GM10266 (cell line): ENCODE measurements around the gene C19orf25.

Source experiments
- DNase-seq: peaks from one replicate; pipeline ENCODE4 v3.0.0; 2012; ENCODE audit errors: extremely low spot score
- TF ChIP-seq, protein P1 (sequence below): IDR thresholded peaks from 2 replicates; pipeline ENCODE4 v1.5.1; 2012; ENCODE audit warnings: mild to moderate bottlenecking, low read depth; ENCODE audit not compliant: control insufficient read depth, insufficient read depth; ENCODE audit errors: missing control alignments

Gene C19orf25

DNA sequence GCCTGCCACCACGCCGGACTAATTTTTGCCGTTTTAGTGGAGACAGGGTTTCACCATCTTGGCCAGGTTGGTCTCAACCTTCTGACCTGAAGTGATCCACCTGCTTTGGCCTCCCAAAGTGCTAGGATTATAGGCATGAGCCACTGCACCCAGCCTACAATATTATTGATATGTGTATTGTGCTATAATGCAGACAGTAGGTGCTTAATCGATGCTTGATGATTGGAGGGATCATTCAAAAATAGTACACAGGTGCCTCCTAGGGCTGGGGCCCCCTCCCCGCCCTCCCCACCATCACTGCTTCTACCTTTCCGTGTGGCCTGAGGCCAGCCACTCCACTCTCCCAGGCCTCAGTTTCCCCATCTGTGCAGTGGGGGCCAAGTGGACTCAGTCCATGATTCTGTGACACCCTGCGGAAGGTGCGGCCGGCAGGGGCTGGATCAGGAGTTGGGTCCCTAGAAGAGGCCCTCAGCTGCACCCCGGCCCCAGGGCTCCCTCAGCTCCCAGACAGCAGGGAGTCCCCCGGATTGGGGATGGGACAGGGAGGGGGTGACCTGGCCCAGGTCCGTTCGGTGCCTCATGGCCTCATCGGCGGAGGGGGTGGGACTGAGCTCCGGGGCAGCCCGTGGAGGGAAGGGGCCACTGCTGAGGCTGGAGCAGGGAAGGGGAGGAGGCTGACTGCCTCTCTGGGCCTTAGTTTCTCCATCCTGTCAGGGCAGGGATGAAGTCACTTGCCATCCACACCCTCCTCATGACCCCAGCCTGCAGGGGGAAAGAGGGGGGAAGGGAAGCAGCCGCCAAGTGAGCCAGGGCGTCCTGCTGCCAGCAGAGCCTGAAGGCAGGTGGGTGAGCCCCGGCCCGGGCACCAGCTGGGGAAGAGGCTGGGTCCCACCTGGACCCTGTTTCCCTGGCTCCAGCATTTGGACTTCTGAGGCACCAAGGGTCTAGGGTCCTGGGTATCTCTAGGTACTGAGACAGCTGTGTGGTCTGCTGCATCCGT is 32.6 kb upstream of the C19orf25 start:
- no peak for DNase-seq
- TF ChIP-seq, protein P1, sequence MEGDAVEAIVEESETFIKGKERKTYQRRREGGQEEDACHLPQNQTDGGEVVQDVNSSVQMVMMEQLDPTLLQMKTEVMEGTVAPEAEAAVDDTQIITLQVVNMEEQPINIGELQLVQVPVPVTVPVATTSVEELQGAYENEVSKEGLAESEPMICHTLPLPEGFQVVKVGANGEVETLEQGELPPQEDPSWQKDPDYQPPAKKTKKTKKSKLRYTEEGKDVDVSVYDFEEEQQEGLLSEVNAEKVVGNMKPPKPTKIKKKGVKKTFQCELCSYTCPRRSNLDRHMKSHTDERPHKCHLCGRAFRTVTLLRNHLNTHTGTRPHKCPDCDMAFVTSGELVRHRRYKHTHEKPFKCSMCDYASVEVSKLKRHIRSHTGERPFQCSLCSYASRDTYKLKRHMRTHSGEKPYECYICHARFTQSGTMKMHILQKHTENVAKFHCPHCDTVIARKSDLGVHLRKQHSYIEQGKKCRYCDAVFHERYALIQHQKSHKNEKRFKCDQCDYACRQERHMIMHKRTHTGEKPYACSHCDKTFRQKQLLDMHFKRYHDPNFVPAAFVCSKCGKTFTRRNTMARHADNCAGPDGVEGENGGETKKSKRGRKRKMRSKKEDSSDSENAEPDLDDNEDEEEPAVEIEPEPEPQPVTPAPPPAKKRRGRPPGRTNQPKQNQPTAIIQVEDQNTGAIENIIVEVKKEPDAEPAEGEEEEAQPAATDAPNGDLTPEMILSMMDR = no peak

DNA sequence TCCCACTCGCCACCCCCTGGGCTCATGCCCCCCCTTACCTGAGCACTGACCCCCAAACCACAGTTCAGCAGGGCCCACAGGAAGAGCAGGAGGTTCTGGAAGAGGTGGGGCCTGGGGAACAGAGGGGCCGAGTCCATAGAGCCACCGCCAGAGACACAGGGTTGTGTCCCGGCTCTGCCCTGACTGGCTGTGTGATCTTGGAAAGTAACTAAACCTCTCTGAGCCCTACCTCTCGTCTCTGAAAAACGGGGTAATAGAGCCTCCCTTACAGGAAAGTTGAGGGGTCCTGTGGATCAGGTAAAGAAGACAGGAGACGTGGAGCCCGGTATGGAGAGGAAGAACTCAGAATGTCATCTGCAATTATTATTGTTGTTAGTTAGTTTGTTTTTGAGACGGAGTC is 31.8 kb upstream of the C19orf25 start:
- TF ChIP-seq, protein P1 = no peak
- DNase-seq = no peak

DNA sequence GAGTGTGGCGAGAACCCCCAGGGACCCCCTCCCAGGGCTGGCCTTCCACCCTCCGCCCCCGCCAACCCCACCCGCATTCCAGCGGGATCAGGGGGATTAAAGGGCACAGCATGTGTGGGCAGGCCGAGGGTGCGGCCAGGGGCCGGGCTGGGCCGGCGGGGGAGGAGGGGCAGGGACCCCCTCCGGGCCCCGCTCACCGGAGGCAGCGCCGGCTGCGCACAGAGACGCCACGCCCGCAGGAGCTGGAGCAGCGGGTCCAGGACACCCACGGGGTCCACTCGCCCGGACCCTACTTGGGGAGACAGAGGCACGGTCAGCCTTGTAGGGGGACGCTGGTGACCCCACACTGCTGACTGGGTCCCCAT is 31.4 kb upstream of the C19orf25 start:
- TF ChIP-seq, protein P1 = no peak
- no peak for DNase-seq

DNA sequence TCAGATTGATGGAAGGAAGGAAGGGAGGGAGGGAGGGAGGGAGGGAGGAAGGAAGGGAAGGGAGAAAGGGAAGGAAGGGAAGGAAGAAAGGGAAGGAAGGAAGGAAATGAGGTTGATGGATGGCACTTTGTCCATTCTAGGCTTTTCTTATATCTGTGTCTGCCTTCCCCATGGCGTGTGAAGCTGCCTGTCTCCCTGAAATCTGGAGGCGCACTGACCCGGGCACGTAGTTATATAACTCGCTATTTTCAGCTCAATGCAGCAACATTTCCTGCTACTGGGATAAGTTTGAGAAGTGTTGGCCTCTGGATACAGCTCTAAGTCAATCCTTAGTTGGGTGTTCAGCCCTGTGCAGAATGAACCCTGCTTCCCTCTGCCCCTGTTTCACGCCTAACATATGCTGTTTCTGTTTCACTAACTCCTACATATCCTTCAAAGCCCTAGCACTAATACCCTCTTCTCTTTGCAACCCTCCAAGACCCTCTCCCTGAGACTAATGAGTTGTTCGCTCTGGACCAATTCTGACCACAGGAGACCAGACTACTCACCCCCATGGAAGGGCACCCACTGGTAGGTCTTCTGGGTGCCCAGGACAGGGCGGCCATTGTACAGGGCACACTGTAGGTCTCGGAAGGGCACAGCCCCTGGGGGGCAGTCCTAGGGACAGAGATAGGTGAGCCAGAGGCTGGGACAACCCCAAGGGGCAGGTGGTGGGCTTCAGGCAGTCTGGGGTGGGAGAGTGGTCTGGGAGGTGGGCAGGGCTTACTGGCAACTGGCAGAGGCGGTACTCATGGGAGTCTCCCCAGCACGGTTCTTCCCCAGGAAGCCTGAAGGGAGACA is 30.8 kb upstream of the C19orf25 start:
- TF ChIP-seq, protein P1 = no peak
- no peak for DNase-seq

DNA sequence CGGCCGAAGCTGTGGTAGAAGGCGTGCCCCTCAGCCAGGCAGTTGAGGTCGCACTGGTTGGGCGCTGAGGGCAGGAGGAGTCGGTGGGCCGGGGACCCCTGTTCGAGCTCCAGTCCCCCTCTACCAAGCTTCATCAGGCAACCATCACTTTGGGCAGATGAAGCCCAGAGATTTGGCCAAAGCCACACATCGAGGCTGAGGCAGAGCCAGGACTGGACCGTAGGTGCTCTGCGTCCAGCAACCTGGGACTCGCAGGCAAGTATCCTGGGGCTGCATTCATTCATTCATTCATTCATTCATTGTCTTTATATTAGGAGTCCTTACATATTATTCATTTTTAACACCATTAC is 29.5 kb upstream of the C19orf25 start:
- TF ChIP-seq, protein P1 = no peak
- no peak for DNase-seq

DNA sequence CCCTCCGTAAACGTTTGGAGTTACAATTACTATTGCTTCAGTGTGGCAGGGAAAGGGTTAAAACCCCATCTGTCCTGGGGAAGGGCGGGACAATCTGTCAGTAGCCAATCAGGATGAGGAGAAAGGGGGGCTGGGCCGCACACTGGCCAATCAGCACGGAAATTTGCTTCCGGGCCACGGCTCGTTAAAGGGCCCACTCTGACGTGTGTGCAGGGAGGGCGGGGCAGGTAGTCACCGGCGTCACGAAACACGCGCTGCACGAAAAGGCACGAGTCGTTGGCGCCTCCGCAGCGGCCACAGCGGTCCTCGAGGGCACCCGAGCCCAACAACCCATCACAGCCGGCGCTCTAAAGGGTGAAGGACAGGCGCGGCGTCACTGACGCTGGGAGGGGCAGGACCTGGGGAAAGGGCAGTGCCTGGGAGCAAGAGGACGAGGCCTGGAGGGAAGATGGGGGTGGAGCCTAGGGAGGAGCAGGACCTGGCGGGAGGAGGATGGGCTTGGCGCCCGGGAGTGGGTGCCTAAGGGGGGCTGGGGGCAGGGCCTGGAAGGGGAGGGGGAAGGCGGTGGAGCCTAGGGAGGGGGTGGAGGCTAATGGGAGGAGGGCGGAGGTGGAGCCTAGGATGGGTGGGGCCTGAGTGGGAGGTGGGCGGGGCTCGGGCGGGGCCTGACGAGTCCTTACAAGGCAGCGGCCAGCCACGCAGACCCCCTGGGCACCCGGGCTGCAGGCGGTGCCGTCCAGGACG is 28.9 kb upstream of the C19orf25 start:
- DNase-seq = peak; percentile 100
- TF ChIP-seq, protein P1 = no peak
